Hematopoietic multipotent progenitor cell treated with erythropoietin and hydrocortisone succinate and interleukin-3 and kit ligand, for 4 days (in vitro differentiated cells): Measurements from ENCODE around the gene SLC39A6.
"Not testable (repeated sequence)": the region's sequence is repeated elsewhere in the genome, so short reads cannot be mapped to it uniquely, and the experiment has no call there.

Experiments used
- DNase-seq: peaks from one replicate; pipeline ENCODE4 v3.0.0-alpha.2; 2015

The SLC39A6 gene

GRCh38 chr18:36095936-36096519 is 33.1 kb downstream of the SLC39A6 start:
- peak; percentile 84 for DNase-seq

- no peak for DNase-seq
These were observed 34.7 kb downstream of the SLC39A6 start for GRCh38 chr18:36094431-36094830.

- DNase-seq, result not testable (repeated sequence)
These were observed 37.0 kb downstream of the SLC39A6 start for GRCh38 chr18:36092116-36092515.

GRCh38 chr18:36089001-36089400 is 40.1 kb downstream of the SLC39A6 start:
- no peak for DNase-seq

GRCh38 chr18:36088256-36088655 is 40.9 kb downstream of the SLC39A6 start:
- DNase-seq, result no peak

- DNase-seq, result no peak
These were observed 43.0 kb downstream of the SLC39A6 start for GRCh38 chr18:36086186-36086585.

GRCh38 chr18:36085195-36085594 is 43.9 kb downstream of the SLC39A6 start:
- DNase-seq, result no peak

GRCh38 chr18:36083729-36084128 is 45.4 kb downstream of the SLC39A6 start:
- DNase-seq, result no peak

GRCh38 chr18:36081118-36081517 is 48.0 kb downstream of the SLC39A6 start:
- not testable (repeated sequence) for DNase-seq

GRCh38 chr18:36078751-36079529 is 50.2 kb downstream of the SLC39A6 start:
- no peak for DNase-seq

- DNase-seq, result not testable (repeated sequence)
These were observed 51.4 kb downstream of the SLC39A6 start for GRCh38 chr18:36077764-36078163.

- peak; percentile 29 for DNase-seq
These were observed 53.1 kb downstream of the SLC39A6 start for GRCh38 chr18:36075862-36076587.

- DNase-seq, result no peak
These were observed 54.7 kb downstream of the SLC39A6 start for GRCh38 chr18:36074435-36074834.

- DNase-seq, result no peak
These were observed 55.5 kb downstream of the SLC39A6 start for GRCh38 chr18:36073676-36074075.

- DNase-seq, result not testable (repeated sequence)
These were observed 56.7 kb downstream of the SLC39A6 start for GRCh38 chr18:36072406-36072805.

- DNase-seq, result peak; percentile 98
These were observed 61.8 kb downstream of the SLC39A6 start, which contains the start of gene RPRD1A for GRCh38 chr18:36067055-36067957. TSS of gene RPRD1A (minus strand) at chr18:36067559. CDS start at chr18:36067404, 155 bp downstream.

- DNase-seq, result peak; percentile 54
These were observed 62.5 kb downstream of the SLC39A6 start for GRCh38 chr18:36066686-36067054.

- DNase-seq, result peak; percentile 28
These were observed 63.1 kb downstream of the SLC39A6 start for GRCh38 chr18:36066001-36066400.

- not testable (repeated sequence) for DNase-seq
These were observed 64.4 kb downstream of the SLC39A6 start for GRCh38 chr18:36064809-36065079.

GRCh38 chr18:36064027-36064808 is 64.9 kb downstream of the SLC39A6 start:
- peak; percentile 19 for DNase-seq

GRCh38 chr18:36058674-36059073 is 70.5 kb downstream of the SLC39A6 start:
- no peak for DNase-seq
